Retinal pigment epithelial cell (primary cell): ENCODE measurements around the gene ACTMAP.

Experiments
- DNase-seq: peaks from one replicate; pipeline ENCODE4 v3.0.0-alpha.2; 2010; ENCODE audit warnings: low read depth
- H3K4me3 ChIP-seq: 2 replicates; pipeline ENCODE4 v1.5.1; 2011; ENCODE audit warnings: mild to moderate bottlenecking, low read length, control low read depth, moderate library complexity
- CTCF ChIP-seq: conservative IDR thresholded peaks from 2 replicates; pipeline ENCODE4 v1.5.1; 2011; ENCODE audit warnings: low read depth, low read length, control low read depth, inconsistent platforms

The ACTMAP gene

GRCh38 chr19:40713939-40714338, 36.3 kb downstream of the ACTMAP start:
- no peak for DNase-seq
- no peak overlapping the region for H3K4me3 ChIP-seq
- TF ChIP-seq CTCF: no peak

- DNase-seq: no peak
- H3K4me3 ChIP-seq: no peak overlapping the region
- TF ChIP-seq CTCF: no peak
Observed at GRCh38 chr19:40709817-40710216, 40.5 kb downstream of the ACTMAP start.

GRCh38 chr19:40707615-40708014, 42.7 kb downstream of the ACTMAP start:
- no peak for TF ChIP-seq CTCF
- no peak overlapping the region for H3K4me3 ChIP-seq
- DNase-seq: no peak

GRCh38 chr19:40705950-40706619, 44.2 kb downstream of the ACTMAP start:
- no peak for TF ChIP-seq CTCF
- H3K4me3 ChIP-seq: no peak overlapping the region
- DNase-seq: no peak

GRCh38 chr19:40705362-40705651, 45.0 kb downstream of the ACTMAP start:
- DNase-seq: no peak
- no peak for TF ChIP-seq CTCF
- no peak overlapping the region for H3K4me3 ChIP-seq

- no peak for DNase-seq
- no peak for TF ChIP-seq CTCF
Observed at GRCh38 chr19:40704491-40705361, 45.6 kb downstream of the ACTMAP start.

GRCh38 chr19:40703029-40703755, 47.1 kb downstream of the ACTMAP start:
- H3K4me3 ChIP-seq: no peak overlapping the region

More at GRCh38 chr19:40704491-40705361, 45.6 kb downstream of the ACTMAP start:
- H3K4me3 ChIP-seq: no peak overlapping the region

More at GRCh38 chr19:40703029-40703755, 47.1 kb downstream of the ACTMAP start:
- TF ChIP-seq CTCF: no peak
- DNase-seq: no peak
